Measurements from ENCODE around the gene WNT3A. TPM values are rescaled to one million over a fixed set of nuclear protein-coding genes. Genes with fewer than 3 reads are reported as not detected.

Gene WNT3A
- total and polyA plus RNA-seq, 2 donors (not counting 3 experiments of a cell fraction or from before 2014, with no cell fraction given), result not detected

- ChIA-PET CTCF (interaction anchor here (0.6 to 0.7 kb wide), 2 partner anchors 12 to 29 kb away, joined by 3 read pairs; no protein-coding TSS in a partner anchor), POLR2A (no interaction called here)
- Histone ChIP-seq H3K4me2 (ENCODE audit: insufficient read depth, low read length) (no peak overlapping the region), H3K9me3 (replicated peaks; ENCODE audit: control insufficient read depth, insufficient read depth, low read length) (no peaks in the 10 kb centered on the region), H3K27ac (ENCODE audit: insufficient read depth, low read depth, low read length) (no peak overlapping the region), H3K4me3 (replicated peaks in 1 of 3; ENCODE audit: insufficient read depth in 1 of 3, low read depth in 1 of 3, low read length in 3 of 3) (no peak overlapping the region), H4K20me1 (replicated peaks; ENCODE audit: control insufficient read depth, extremely low read depth, insufficient read depth, low read length) (no peaks in the 10 kb centered on the region), H3K9ac (replicated peaks; ENCODE audit: extremely low read depth, insufficient read depth, low read length) (no peak overlapping the region), H3K79me2 (ENCODE audit: control insufficient read depth, insufficient read depth, low read length) (no peaks in the 10 kb centered on the region), H3K9me1 (replicated peaks; ENCODE audit: control insufficient read depth, extremely low read depth, insufficient read depth, low read length) (no peaks in the 10 kb centered on the region), H3K27me3 (ENCODE audit: control insufficient read depth in 2 of 2, insufficient read depth in 2 of 2, low read length in 2 of 2) (peaks cover 0 to 1% of the 10 kb centered on the region in 2 experiments), H3K4me1 (ENCODE audit: control insufficient read depth, extremely low read depth, insufficient read depth, low read length) (no peaks in the 10 kb centered on the region), H2AFZ (ENCODE audit: low read depth, low read length) (no peak overlapping the region), H3K36me3 (ENCODE audit: control insufficient read depth in 2 of 2, extremely low read depth in 1 of 2, insufficient read depth in 2 of 2, low read length in 2 of 2) (no peaks in the 10 kb centered on the region)
- DNase-seq (ENCODE audit: low read depth, low spot score) (no peak), FAIRE-seq (no peak)
- no TSS peak for BruUV-seq (replicated peaks)
- intact Hi-C loops (cut with micrococcal nuclease) (no loop called here), dilution Hi-C loops (cut with MboI; ENCODE audit: extremely low pct_ligation_motif_present, low sequenced_read_pairs) (no loop called here)
- no peak for TF ChIP-seq CTCF (IDR thresholded peaks at IDR 0.05; ENCODE audit: extremely low read depth in 1 of 2, insufficient read depth in 1 of 2, low read depth in 1 of 2, low read length in 2 of 2)
Measured at GRCh38 chr1:228044961-228045360, 38.2 kb downstream of the WNT3A start.

- Histone ChIP-seq H2AFZ (ENCODE audit: low read depth, low read length) (no peak overlapping the region), H3K9me1 (replicated peaks; ENCODE audit: control insufficient read depth, extremely low read depth, insufficient read depth, low read length) (no peaks in the 10 kb centered on the region), H3K4me1 (ENCODE audit: control insufficient read depth, extremely low read depth, insufficient read depth, low read length) (no peaks in the 10 kb centered on the region), H4K20me1 (replicated peaks; ENCODE audit: control insufficient read depth, extremely low read depth, insufficient read depth, low read length) (no peaks in the 10 kb centered on the region), H3K4me3 (replicated peaks in 1 of 3; ENCODE audit: insufficient read depth in 1 of 3, low read depth in 1 of 3, low read length in 3 of 3) (no peak overlapping the region), H3K4me2 (ENCODE audit: insufficient read depth, low read length) (no peak overlapping the region), H3K36me3 (ENCODE audit: control insufficient read depth in 2 of 2, extremely low read depth in 1 of 2, insufficient read depth in 2 of 2, low read length in 2 of 2) (no peaks in the 10 kb centered on the region), H3K9ac (replicated peaks; ENCODE audit: extremely low read depth, insufficient read depth, low read length) (no peak overlapping the region), H3K9me3 (replicated peaks; ENCODE audit: control insufficient read depth, insufficient read depth, low read length) (no peaks in the 10 kb centered on the region), H3K27me3 (ENCODE audit: control insufficient read depth in 2 of 2, insufficient read depth in 2 of 2, low read length in 2 of 2) (peaks cover 0 to 1% of the 10 kb centered on the region in 2 experiments), H3K27ac (ENCODE audit: insufficient read depth, low read depth, low read length) (no peak overlapping the region), H3K79me2 (ENCODE audit: control insufficient read depth, insufficient read depth, low read length) (no peaks in the 10 kb centered on the region)
- DNase-seq (ENCODE audit: low read depth, low spot score), result no peak
- intact Hi-C loops (cut with micrococcal nuclease) (no loop called here), dilution Hi-C loops (cut with MboI; ENCODE audit: extremely low pct_ligation_motif_present, low sequenced_read_pairs) (no loop called here)
- POLR2A ChIA-PET, result no interaction called here
- CTCF ChIA-PET, result no interaction called here
- FAIRE-seq, result no peak
- TF ChIP-seq GATA2 (IDR thresholded peaks at IDR 0.05; ENCODE audit: insufficient read depth, insufficient read length, low read depth, low read length), result no peak
- no peak for TF ChIP-seq MAX (IDR thresholded peaks at IDR 0.05; ENCODE audit: insufficient read depth, insufficient read length)
- TF ChIP-seq FOS (IDR thresholded peaks at IDR 0.05; ENCODE audit: borderline replicate concordance, insufficient read depth, low read length), result no peak
- TF ChIP-seq JUN (IDR thresholded peaks at IDR 0.05; ENCODE audit: borderline replicate concordance, insufficient read depth, insufficient read length, low read depth), result no peak
- TF ChIP-seq POLR2A (IDR thresholded peaks at IDR 0.05; ENCODE audit: low read depth, low read length), result no peak
- no peak for TF ChIP-seq POLR2AphosphoS5 (IDR thresholded peaks at IDR 0.05; ENCODE audit: insufficient read depth, low read depth, low read length)
- TF ChIP-seq CTCF (IDR thresholded peaks at IDR 0.05; ENCODE audit: extremely low read depth in 1 of 2, insufficient read depth in 1 of 2, low read depth in 1 of 2, low read length in 2 of 2), result no peak
- no peak for TF ChIP-seq EZH2 (IDR thresholded peaks at IDR 0.05; ENCODE audit: borderline replicate concordance, low read depth, low read length, severe bottlenecking)
- no peak for TF ChIP-seq MYC (IDR thresholded peaks at IDR 0.05; ENCODE audit: low read depth, low read length)
- BruUV-seq (replicated peaks), result no TSS peak
Measured at GRCh38 chr1:228045405-228045804, 38.6 kb downstream of the WNT3A start.

Measured in endothelial cell of umbilical vein (primary cell).